DOHH2 (cell line): ENCODE data around the gene BBC3.
"Not testable (repeated sequence)": the region's sequence is repeated elsewhere in the genome, so short reads cannot be mapped to it uniquely, and the experiment has no call there.

Experiments
- H3F3A ChIP-seq: fragments of 200-600 bp; sonication (generic), shearing (Covaris generic); 2 replicates; pipeline ENCODE4 v1.6.0; 2016; ENCODE audit warnings: antibody characterized with exemption, mild to moderate bottlenecking; ENCODE audit not compliant: control insufficient read depth, insufficient read depth
- H3K27ac ChIP-seq: fragments of 200-600 bp; sonication (generic); 2 replicates; pipeline ENCODE4 v1.5.1; 2014; ENCODE audit warnings: low read depth, mild to moderate bottlenecking, low read length, moderate library complexity
- H3K27me3 ChIP-seq: fragments of 200-600 bp; sonication (generic); 2 replicates; pipeline ENCODE4 v1.6.1; 2014; ENCODE audit warnings: mild to moderate bottlenecking, low read length, mixed read lengths; ENCODE audit not compliant: control insufficient read depth
- H3K36me3 ChIP-seq: fragments of 200-600 bp; sonication (generic); 2 replicates; pipeline ENCODE4 v1.6.1; 2014; ENCODE audit warnings: mild to moderate bottlenecking, low read length, moderate library complexity, mixed read lengths; ENCODE audit not compliant: control insufficient read depth
- H3K4me1 ChIP-seq: fragments of 200-600 bp; sonication (generic); 2 replicates; pipeline ENCODE4 v1.6.1; 2014; ENCODE audit warnings: mild to moderate bottlenecking, low read length, mixed read lengths; ENCODE audit not compliant: control insufficient read depth
- H3K4me2 ChIP-seq: fragments of 200-600 bp; sonication (generic); 2 replicates; pipeline ENCODE4 v1.6.0; 2014; ENCODE audit warnings: mild to moderate bottlenecking, low read length, moderate library complexity
- H3K4me3 ChIP-seq: fragments of 200-600 bp; sonication (generic); 2 replicates; pipeline ENCODE4 v1.5.1; 2014; ENCODE audit warnings: mild to moderate bottlenecking, low read length, mixed read lengths
- H3K79me2 ChIP-seq: fragments of 200-600 bp; sonication (generic); 2 replicates; pipeline ENCODE4 v1.6.1; 2014; ENCODE audit warnings: mild to moderate bottlenecking, low read length, mixed read lengths; ENCODE audit not compliant: control insufficient read depth
- H3K9me2 ChIP-seq: fragments of 200-600 bp; sonication (generic); replicated peaks from 2 replicates; pipeline ENCODE4 v1.6.1; 2014; ENCODE audit warnings: mild to moderate bottlenecking, low read length, mixed read lengths; ENCODE audit not compliant: control insufficient read depth
- H3K9me3 ChIP-seq: fragments of 200-600 bp; sonication (generic); 2 replicates; pipeline ENCODE4 v1.6.1; 2014; ENCODE audit warnings: antibody characterized with exemption, low read length, mixed read lengths; ENCODE audit not compliant: control insufficient read depth, insufficient read depth
- H4K20me1 ChIP-seq: fragments of 200-600 bp; sonication (generic); 2 replicates; pipeline ENCODE4 v1.6.0; 2014; ENCODE audit warnings: low read depth, mild to moderate bottlenecking, antibody characterized with exemption, low read length, moderate library complexity; ENCODE audit not compliant: control insufficient read depth, insufficient read depth
- EZH2phosphoT487 ChIP-seq: fragments of 200-600 bp; sonication (generic); IDR thresholded peaks from 2 replicates; pipeline ENCODE4 v1.6.1; 2017; ENCODE audit warnings: borderline replicate concordance, mild to moderate bottlenecking, antibody characterized with exemption, low read length, moderate library complexity, mixed read lengths
- TF ChIP-seq, protein P1 (sequence below): fragments of 200-600 bp; sonication (generic); IDR thresholded peaks from one replicate; pipeline ENCODE4 v1.5.1; 2014; ENCODE audit warnings: antibody characterized with exemption, mild to moderate bottlenecking, low read depth, low read length; ENCODE audit not compliant: poor library complexity, severe bottlenecking

Gene BBC3

GRCh38 chr19:47266401-47266941, 35.5 kb upstream of the BBC3 start:
- no peaks in the 10 kb centered on the region for H3K9me3 ChIP-seq
- H3K4me3 ChIP-seq, result no peak overlapping the region
- H3K36me3 ChIP-seq, result peaks cover 28% of the 10 kb centered on the region
- no peaks in the 10 kb centered on the region for H3F3A ChIP-seq
- no peaks in the 10 kb centered on the region for H3K27me3 ChIP-seq
- no peak overlapping the region for H3K27ac ChIP-seq
- no peaks in the 10 kb centered on the region for H3K9me2 ChIP-seq
- H3K4me2 ChIP-seq, result no peak overlapping the region
- no peaks in the 10 kb centered on the region for H4K20me1 ChIP-seq
- peaks cover 10% of the 10 kb centered on the region for H3K4me1 ChIP-seq
- TF ChIP-seq, protein P1, sequence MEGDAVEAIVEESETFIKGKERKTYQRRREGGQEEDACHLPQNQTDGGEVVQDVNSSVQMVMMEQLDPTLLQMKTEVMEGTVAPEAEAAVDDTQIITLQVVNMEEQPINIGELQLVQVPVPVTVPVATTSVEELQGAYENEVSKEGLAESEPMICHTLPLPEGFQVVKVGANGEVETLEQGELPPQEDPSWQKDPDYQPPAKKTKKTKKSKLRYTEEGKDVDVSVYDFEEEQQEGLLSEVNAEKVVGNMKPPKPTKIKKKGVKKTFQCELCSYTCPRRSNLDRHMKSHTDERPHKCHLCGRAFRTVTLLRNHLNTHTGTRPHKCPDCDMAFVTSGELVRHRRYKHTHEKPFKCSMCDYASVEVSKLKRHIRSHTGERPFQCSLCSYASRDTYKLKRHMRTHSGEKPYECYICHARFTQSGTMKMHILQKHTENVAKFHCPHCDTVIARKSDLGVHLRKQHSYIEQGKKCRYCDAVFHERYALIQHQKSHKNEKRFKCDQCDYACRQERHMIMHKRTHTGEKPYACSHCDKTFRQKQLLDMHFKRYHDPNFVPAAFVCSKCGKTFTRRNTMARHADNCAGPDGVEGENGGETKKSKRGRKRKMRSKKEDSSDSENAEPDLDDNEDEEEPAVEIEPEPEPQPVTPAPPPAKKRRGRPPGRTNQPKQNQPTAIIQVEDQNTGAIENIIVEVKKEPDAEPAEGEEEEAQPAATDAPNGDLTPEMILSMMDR, result no peak
- no peak for TF ChIP-seq EZH2phosphoT487
- no peaks in the 10 kb centered on the region for H3K79me2 ChIP-seq

- Histone ChIP-seq H3K27ac (no peak overlapping the region), H3K79me2 (no peaks in the 10 kb centered on the region), H3K4me2 (no peak overlapping the region), H3K9me2 (no peaks in the 10 kb centered on the region), H3K36me3 (peaks cover 37% of the 10 kb centered on the region), H3K4me3 (no peak overlapping the region), H3F3A (no peaks in the 10 kb centered on the region), H3K9me3 (no peaks in the 10 kb centered on the region), H3K4me1 (peaks cover 10% of the 10 kb centered on the region), H4K20me1 (no peaks in the 10 kb centered on the region), H3K27me3 (no peaks in the 10 kb centered on the region)
- TF ChIP-seq, protein P1, result no peak
- TF ChIP-seq EZH2phosphoT487, result no peak
Observed at GRCh38 chr19:47264629-47265028, 33.6 kb upstream of the BBC3 start.

DNA sequence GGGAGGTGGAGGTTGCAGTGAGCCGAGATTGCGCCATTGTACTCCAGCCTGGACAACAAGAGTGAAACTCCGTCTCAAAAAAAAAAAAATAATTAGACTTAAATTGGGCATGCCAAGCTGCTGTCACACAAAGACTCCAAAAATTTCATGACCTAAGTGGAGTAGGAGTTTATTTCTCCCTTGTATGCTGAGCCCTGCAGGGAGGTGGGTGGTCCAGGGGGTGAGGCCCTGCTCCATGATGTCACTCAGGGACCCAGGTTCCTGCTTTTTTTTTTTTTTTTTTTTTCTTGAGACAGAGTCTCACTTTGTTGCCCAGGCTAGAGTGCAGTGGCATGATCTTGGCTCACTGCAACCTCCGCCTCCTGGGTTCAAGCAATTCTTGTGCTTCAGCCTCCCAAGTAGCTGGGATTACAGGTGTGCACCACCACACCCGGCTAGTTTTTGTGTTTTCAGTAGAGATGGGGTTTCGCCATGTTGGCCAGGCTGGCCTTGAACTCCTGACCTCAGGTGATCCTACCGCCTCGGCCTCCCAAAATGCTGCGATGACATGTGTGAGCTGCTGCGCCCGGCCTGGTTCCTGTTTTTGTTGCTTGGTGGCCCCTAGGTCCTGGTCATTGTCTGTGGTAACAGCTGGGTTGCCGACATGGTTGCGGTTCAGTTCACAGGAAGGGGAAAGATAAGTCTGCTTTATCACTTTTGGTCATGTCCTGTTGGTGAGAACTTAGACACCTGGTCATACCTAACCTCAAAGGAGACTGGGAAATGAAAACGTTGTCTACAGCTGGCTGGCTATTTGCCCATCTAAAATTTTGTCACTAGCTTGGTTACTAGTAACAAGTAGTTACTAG, 31.2 kb upstream of the BBC3 start:
- not testable (repeated sequence) for H3K9me2 ChIP-seq, H3F3A ChIP-seq, H3K27me3 ChIP-seq, H3K9me3 ChIP-seq, H4K20me1 ChIP-seq, H3K4me3 ChIP-seq
- peaks cover 47% of the 10 kb centered on the region for H3K36me3 ChIP-seq
- H3K4me2 ChIP-seq, result peak overlapping the region; percentile 14
- H3K79me2 ChIP-seq, result peaks cover 16% of the 10 kb centered on the region
- H3K27ac ChIP-seq, result 0 out of 2 replicates have a peak overlapping the region, but pooled peaks have one; percentile 14
- peaks cover 20% of the 10 kb centered on the region for H3K4me1 ChIP-seq

DNA sequence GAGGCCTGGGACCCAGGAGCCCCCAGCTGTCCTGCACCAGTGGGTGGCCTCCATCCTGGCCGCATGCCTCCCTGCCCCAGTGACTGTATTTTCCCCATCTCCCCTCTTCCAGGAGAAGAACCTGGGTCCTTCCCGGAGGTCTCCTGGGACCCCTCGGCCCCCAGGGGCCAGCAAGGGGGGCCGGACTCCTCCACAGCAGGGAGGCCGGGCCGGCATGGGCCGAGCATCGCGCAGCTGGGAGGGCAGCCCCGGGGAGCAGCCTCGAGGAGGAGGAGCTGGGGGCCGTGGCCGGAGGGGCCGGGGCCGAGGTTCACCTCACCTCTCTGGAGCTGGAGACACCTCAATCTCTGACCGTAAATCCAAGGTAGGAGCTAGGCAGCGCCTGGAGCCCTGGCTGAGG, 29.5 kb upstream of the BBC3 start:
- H3K27ac ChIP-seq, result no peak overlapping the region
- no peak overlapping the region for H3K4me2 ChIP-seq
- TF ChIP-seq, protein P1, result no peak
- no peak for TF ChIP-seq EZH2phosphoT487
- H4K20me1 ChIP-seq, result no peaks in the 10 kb centered on the region
- peaks cover 16% of the 10 kb centered on the region for H3K79me2 ChIP-seq
- H3K9me3 ChIP-seq, result no peaks in the 10 kb centered on the region
- H3K27me3 ChIP-seq, result no peaks in the 10 kb centered on the region
- H3F3A ChIP-seq, result no peaks in the 10 kb centered on the region
- H3K4me3 ChIP-seq, result no peak overlapping the region
- peaks cover 41% of the 10 kb centered on the region for H3K36me3 ChIP-seq
- H3K9me2 ChIP-seq, result no peaks in the 10 kb centered on the region
- H3K4me1 ChIP-seq, result peaks cover 27% of the 10 kb centered on the region
